HG02884 (cell line): Measurements from ENCODE around the gene STK25.
"Not testable (repeated sequence)": the region's sequence is repeated elsewhere in the genome, so short reads cannot be mapped to it uniquely, and the experiment has no call there.

Experiments used
- ATAC-seq: cut with Tn5 transposase; IDR thresholded peaks from one replicate; pipeline ENCODE4 v1.9.1; 2021; ENCODE audit warnings: mild to moderate bottlenecking, moderate library complexity; ENCODE audit not compliant: unreplicated experiment

The STK25 gene

DNA sequence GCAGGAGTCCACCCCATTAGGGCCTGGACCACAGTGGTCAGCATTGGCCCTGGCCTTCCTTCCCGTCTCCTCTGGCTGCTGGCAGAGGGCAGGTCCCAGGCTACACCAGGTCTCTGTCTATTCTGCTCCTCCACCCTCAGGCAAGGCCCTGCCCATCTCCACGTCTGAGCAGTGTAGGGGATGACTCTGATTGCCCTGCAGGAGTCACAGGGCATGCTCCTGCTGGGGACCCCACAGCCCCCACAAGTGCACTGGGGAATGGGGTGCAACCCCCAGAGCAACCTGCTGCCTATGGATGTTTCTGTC lies 40.0 kb downstream of the STK25 start:
- ATAC-seq, result no peak

DNA sequence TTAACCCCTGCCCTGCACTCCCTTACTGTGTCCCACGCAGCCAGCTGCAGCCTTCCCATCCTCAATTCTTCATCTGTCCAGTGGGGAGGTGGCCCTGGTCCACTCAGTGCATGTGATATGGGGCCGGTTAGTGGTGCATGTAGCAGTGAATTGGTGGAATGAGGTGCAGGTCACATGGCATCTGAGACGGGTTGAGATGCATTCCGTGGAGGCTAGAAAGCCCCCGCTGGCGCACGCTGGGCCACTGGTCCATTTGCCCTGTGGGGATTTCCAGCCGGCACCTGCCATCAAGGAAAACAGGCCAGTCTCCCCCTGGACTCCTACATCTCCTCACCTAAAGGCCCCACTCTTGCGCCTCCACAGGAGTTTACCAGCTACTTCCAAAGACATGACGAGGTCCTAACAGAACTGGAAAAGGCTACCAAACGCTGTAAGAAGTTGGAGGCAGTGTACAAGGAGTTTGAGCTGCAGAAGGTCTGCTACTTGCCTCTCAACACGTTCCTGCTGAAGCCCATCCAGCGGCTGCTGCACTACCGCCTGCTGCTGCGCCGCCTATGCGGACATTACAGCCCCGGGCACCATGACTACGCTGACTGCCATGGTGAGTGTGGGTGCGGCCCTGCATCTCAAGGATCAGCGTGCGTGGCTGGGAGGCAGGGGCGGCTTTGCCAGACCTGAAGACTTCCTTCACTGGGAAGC lies 40.5 kb downstream of the STK25 start:
- no peak for ATAC-seq

DNA sequence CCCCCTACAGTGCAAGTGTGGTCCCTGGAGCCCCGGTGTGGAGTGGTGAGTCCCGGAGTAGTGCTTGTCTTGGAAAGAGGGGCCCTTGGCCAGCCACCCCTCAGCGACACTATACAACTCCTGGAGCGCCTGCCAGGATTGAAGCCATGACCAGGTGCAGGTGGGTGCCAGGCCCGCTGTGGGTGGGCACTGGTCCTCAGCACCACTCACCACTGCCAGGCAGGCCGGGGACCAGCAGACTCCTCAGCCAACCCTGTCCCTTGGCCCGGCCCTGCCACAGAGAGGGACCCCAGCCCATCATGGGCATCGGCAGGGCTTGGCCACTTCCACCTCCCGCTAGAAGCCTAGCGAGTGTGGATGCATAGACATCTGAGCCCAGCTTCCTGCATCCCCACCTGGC lies 42.2 kb downstream of the STK25 start:
- no peak for ATAC-seq

DNA sequence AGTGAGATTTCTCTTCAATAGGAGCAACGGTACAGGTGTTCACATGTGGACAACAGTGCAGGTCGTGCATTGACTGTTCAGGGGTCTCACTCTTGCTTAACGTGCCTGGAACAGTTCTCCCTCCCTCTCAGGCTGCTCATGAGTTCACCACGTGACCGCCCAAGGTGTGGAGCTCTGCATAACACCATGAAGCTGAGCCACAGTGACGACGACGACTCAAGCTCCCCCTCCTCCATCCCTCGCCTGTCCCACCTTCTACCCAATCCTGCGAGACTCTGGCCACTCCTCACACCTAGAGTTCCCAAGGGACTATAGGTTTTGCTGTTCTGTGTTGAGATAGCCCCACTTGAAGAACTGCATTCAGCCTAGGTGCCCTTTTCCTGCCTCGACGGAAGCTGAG lies 42.8 kb downstream of the STK25 start:
- no peak for ATAC-seq

DNA sequence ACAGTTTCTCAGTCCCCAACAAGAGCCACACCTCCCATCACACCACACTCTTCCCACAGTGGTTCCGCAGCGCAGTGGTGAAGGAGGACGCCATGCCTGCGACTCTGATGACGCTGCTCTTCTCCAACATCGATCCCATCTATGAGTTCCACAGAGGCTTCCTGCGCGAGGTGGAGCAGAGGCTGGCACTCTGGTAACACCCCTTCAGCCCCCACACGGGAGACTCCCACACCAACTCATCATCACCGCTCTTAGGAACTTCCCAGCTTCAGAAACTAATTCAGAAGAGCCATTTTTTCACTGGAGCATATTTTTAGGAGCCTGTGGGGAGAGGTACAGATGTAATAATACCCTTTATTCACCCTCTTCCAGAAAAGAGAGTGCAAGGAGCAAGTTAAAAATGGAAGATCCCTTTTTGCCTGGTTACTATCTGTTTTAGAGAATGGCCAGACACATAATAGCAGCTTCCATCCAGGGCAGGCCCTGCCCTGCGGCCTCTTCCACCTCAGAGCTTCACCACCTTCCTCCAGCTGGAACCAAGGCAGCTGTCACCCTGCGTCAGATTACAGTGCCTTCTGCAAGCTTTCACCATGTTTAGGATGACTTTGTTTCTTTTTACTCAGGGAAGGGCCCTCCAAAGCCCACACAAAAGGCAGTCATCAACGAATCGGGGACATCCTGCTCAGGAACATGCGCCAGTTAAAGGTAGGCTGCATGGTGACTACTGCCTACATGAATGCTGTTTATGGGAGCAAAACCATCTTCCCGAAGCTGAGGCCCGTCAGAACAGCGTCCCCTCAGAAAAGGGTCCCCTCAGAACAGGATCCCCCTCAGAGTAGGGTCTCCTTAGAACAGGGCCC lies 44.9 kb downstream of the STK25 start:
- no peak for ATAC-seq

DNA sequence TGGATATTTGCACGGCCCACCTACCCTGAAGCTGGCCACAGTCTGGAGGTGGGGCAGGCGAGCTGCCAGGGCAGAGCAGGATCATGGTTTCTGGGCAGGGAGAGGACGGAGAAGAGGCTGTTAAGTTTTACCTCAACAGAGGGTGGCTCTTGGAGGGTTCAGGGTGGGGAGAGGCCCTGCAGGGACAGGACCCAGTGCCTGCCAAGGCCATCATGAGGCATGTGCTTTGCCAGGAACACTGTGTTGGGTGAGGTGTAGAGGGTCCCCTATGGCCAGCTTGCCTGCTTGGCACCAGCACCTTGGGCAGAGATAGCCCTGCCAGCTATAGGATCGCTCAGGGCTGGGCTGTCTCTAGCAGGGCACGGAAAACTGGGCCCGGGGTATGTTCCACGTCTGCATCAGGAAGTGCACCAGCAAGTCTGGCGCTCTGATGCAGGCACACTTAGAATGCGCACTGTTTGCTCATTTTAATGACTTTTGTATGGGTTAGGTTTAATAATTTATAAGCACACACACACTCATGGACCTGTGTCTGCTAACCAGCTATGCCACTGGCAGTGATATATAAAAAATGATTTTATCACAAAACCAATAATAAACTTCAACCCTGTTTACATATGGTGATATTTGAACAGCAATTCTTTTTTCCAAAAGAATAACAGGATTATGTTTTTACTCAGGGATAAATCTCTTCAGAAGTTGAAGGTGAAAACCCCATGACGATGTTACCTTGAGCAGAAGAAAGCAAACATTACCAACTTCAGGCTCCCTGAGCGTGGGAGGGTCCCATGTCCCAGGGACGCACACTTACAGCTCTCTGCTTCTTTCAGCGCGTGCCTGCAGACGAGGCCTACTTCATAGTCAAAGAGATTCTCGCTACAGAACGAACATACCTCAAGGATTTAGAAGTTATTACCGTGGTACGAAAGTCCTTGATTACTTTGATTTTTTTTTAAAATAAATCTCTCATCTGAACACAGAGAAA lies 46.4 kb downstream of the STK25 start:
- ATAC-seq, result no peak

DNA sequence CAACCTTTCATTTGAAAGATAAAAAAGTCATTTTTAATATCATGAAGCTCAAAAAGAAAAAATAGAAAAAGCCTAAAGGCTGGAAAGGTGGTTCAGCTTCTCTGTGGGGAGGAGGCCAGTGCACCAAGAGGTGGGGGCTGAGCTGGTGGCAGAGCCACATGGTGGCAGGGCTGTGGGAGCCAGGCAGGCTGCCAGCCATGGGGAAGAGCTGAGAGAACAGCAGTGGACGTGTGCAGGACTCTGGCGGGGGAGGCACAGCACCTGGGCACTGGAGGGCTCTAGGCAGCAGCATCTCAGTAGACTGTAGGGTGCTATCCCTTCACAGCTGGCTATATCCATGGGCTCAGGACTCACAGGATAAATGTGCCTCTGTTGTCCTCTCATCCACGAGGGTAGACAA lies 47.8 kb downstream of the STK25 start:
- ATAC-seq, result no peak

DNA sequence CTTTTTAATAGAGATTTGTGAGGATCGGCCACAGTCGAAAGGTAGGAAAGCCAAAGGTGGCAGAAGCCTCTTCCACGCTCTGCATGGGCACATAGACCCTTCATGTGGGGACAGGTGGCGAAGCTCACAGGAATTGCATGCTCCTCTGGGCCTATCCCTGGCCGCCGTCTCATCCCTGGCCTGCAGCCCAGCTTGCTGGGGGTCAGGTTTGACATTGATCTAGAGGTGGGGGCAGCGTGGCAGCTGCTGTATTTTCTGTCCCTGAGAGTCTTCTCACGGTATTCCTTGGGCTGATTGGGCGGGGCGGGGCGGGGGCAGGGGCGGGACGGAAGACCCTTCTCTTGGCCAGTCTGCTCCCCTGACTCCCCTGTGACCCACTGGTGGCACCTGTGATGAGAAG lies 48.9 kb downstream of the STK25 start:
- no peak for ATAC-seq

DNA sequence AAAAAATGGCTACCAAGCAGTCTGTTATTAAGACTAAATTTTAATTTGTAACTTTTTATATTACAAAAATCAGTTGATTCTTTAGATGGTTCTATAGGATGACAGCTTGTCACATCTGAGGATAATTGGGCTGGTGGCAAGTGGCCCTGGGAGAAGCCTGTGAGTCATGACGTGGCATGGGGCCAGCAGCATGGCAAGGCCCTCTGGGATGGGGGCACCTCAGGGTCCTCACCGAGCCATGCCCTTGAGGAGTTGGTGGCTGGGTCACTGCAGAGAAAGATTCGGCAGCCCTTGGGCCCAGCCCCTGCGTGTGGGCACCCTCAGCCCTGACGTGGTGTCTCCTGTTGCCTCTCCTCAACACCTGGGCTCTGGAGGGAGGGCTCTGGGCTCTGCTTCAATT lies 49.7 kb downstream of the STK25 start:
- no peak for ATAC-seq

DNA sequence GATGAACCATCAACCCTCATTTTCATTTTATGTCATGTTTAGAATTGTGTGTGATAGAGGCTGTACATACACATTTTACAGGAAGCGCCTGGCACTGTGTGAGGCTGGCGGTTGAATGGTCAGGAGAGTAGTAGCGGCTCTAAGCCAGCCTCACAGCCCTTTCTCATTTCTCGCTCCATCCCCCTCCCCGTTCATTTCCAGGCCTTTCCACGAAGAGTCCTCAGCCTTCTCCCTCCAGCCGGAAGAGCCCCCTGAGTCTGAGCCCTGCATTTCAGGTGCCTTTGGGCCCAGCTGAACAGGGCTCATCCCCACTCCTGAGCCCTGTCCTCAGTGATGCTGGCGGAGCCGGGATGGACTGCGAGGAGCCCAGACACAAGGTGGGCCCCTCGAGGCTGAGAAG lies 51.8 kb downstream of the STK25 start:
- no peak for ATAC-seq

DNA sequence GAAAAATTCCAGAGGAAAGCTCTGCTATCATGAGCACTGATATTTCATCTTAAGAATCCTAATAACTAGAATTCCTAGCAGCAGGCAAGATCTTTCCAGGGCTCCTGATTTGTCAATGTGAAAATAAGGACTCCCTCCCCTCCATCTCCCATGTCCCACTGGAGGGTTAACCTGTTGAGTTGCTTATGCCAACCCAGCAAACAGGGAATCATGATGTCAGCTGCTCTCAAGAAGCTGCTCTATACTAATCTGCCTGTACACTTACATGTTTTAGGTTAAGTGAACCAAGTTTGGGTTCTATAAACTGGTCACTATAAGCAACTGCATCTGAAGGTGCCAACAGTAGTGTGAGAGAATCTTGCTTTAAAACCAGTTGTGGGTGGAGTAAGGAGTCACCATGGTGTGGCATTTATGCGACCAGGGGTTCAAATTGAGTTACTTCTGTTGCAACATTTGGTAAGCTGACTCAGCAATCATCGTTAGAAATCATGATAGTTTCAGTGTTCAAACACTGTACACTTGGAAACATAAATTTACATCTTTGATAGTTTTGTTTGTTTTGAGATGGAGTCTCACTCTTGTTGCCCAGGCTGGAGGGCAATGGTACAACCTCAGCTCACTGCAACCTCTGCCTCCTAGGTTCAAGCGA lies 53.4 kb downstream of the STK25 start:
- ATAC-seq, result no peak

DNA sequence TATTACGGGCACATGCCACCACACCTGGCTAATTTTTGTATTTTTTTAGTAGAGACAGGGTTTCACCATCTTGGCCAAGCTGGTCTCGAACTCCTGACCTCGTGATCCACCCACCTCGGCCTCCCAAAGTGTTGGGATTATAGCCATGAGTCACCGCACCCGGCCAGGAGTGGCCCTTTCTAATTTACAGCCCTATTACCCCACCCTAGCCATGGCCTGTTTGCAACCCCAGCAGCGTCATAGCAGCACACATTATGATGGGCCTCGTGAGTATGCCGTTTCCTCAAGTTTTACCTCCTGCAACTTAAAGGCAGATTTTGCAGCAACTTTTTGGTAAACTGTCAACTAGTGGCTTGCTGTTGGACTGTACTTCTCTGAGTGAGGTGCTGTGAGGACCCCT lies 54.5 kb downstream of the STK25 start:
- ATAC-seq, result not testable (repeated sequence)

DNA sequence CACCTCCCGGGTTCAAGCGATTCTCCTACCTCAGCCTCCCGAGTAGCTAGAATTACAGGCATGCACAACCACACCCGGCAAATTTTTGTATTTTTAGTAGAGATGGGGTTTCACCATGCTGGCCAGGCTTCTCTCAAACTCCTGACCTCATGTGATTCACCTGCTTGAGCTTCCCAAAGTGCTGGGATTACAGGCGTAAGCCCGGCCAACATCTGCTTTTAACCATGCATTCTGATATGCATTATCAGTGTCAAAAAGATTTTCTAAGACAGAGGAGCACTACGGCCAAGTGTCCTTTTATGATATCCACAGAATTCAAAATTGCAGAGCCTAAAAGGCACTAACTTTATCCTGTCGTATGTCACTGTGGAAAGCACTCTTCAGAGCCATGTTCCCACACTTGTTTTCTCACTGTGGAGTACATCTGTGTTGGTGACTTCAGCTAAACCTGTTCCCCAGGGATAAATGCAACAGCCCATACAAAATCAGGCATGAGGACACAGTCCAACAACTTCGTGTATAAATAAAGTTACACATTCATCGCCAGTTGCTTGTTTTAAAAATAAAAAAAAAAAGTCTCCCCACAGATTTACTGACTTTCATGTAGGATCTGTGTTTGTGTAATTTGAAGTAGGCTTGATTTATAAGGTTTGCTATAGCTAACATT lies 56.4 kb downstream of the STK25 start:
- ATAC-seq, result no peak

DNA sequence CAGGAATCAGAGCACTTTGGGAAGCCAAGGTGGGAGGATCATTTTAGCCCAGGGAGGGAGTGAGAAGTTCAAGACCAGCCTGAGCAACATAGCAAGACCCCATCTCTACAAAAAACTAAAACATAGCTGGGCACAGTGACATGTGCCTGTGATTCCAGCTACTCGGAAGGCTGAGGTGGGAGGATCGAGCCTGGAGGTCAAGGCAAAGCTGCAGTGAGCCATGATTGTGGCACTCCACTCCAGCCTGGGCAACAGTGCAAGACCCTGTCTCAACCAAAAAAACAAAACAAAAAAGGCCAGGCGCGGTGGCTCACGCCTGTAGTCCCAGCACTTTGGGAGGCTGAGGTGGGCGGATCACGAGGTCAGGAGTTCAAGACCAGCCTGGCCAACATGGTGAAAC lies 58.3 kb downstream of the STK25 start:
- not testable (repeated sequence) for ATAC-seq

DNA sequence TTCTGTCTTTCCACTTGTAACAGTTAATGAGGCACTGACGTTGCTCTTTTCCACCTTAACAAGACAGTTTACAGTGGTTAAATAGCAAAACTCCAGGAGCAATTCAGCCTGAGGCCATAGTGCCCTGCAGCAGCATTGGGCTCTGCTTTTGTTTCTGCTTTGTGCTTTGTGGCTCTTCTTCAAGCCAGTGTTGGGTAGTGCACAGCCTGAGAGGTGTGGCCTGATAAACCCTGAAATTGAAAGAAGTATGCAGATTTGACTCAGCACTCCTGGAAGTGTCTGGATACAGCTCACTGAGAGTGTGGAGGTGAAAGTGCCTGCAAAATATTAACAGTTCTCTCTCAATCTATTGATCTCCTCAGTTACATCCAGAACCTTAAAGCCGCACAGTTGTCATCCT lies 63.0 kb downstream of the STK25 start:
- no peak for ATAC-seq

DNA sequence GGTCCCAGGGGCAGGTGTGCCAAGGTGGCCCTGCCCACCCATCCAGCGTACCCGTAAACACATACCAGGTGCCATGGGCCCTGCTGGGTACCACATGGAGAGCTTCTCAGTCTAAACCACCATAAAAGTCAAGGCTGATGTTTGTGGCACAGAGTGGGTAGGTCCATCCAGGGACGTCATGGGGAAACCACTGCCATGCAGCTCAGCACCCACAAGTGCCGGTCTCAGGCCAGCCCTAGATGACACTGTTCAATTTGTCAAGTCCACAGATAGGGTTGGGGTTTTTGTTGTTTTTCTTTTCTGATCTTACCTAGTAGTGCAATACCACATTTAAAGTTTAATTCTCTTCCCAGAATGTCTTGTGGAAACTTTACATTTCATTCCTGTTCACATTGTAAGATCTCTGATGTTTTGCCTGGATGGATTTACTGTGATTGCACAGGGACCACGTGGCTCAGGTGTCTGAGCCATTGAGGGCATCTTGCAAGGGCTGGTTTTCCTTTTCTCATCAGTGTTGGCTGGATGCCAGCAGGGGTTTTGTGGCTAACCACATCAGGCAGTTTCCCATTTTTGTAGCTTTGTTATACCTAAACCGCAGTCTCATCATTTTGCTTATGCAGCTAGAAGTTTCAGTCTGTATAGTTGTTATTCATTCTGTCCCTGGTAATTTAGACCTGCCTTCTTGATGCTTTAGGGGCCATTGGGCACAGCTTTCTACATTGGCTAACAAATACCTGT lies 64.7 kb downstream of the STK25 start:
- no peak for ATAC-seq
